B cell (primary cell): Measurements from ENCODE around the gene RBPJ.

Experiments
- EZH2 ChIP-seq: IDR thresholded peaks from 2 replicates; pipeline ENCODE4 v1.6.1; 2012; ENCODE audit warnings: borderline replicate concordance, low read depth, mild to moderate bottlenecking, moderate library complexity, low read length; ENCODE audit not compliant: insufficient read depth, poor library complexity, severe bottlenecking
- TF ChIP-seq, protein P1 (sequence below): fragments of 200-600 bp; IDR thresholded peaks from one replicate; pipeline ENCODE4 v1.8.0; 2022; ENCODE audit warnings: antibody characterized with exemption, mild to moderate bottlenecking

- TF ChIP-seq, protein P1, sequence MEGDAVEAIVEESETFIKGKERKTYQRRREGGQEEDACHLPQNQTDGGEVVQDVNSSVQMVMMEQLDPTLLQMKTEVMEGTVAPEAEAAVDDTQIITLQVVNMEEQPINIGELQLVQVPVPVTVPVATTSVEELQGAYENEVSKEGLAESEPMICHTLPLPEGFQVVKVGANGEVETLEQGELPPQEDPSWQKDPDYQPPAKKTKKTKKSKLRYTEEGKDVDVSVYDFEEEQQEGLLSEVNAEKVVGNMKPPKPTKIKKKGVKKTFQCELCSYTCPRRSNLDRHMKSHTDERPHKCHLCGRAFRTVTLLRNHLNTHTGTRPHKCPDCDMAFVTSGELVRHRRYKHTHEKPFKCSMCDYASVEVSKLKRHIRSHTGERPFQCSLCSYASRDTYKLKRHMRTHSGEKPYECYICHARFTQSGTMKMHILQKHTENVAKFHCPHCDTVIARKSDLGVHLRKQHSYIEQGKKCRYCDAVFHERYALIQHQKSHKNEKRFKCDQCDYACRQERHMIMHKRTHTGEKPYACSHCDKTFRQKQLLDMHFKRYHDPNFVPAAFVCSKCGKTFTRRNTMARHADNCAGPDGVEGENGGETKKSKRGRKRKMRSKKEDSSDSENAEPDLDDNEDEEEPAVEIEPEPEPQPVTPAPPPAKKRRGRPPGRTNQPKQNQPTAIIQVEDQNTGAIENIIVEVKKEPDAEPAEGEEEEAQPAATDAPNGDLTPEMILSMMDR: no peak
- TF ChIP-seq EZH2: no peak
Measured at GRCh38 chr4:26424153-26424552, 103.3 kb downstream of the RBPJ start.
